Endothelial cell of umbilical vein (primary cell): ENCODE results near the gene TOX2. TPM values are rescaled to one million over a fixed set of nuclear protein-coding genes. Genes with fewer than 3 reads are reported as not detected.

Experiments
- BruUV-seq: library from RNA; stranded (reverse); fragments of 400-500 nt; replicated peaks from 2 replicates; lab custom pipeline; 2021; lab: Mats Ljungman, UMichigan
- CTCF ChIA-PET: fragments of 300-600, 350-600 bp; sonication (Branson Sonifier 250); formaldehyde crosslinking; loops from one replicate; lab custom pipeline; 2021; ENCODE audit warnings: antibody characterized with exemption, inconsistent platforms; lab: Charles Lee
- POLR2A ChIA-PET: fragments of 300-600, 350-600 bp; sonication (Branson Sonifier 250); formaldehyde crosslinking; loops from one replicate; lab custom pipeline; 2021; ENCODE audit warnings: antibody characterized with exemption, inconsistent platforms; lab: Charles Lee
- DNase-seq: peaks from one replicate; pipeline ENCODE4 v3.0.0-alpha.2; 2011; ENCODE audit warnings: low read depth, low spot score
- FAIRE-seq: peaks from 2 replicates; lab custom pipeline; 2011; peaks lifted over from hg19 to GRCh38; lab: Jason Lieb, UNC
- H2AFZ ChIP-seq: 2 replicates; pipeline ENCODE4 v1.6.0; 2012; ENCODE audit warnings: low read depth, low read length, control low read depth, inconsistent platforms
- H3K27ac ChIP-seq: 2 replicates; pipeline ENCODE4 v1.5.1; 2011; ENCODE audit warnings: low read depth, mild to moderate bottlenecking, control low read depth, low read length, moderate library complexity; ENCODE audit not compliant: insufficient read depth
- H3K27me3 ChIP-seq, 2 experiments: 2 replicates each; pipeline versions ENCODE4 v1.6.0 to v1.6.1; 2011; ENCODE audit warnings: low read length in 2 of 2, mixed read lengths in 1 of 2; ENCODE audit not compliant: control insufficient read depth in 2 of 2, insufficient read depth in 2 of 2
- H3K36me3 ChIP-seq, 2 experiments: 2 replicates in 1 of 2; 3 replicates in 1 of 2; pipeline ENCODE4 v1.5.1; 2011; ENCODE audit warnings: low read length in 2 of 2, mild to moderate bottlenecking in 1 of 2, moderate library complexity in 1 of 2; ENCODE audit not compliant: control insufficient read depth in 2 of 2, insufficient read depth in 2 of 2; ENCODE audit errors: extremely low read depth in 1 of 2
- H3K4me1 ChIP-seq: 3 replicates; pipeline ENCODE4 v1.5.1; 2011; ENCODE audit warnings: mild to moderate bottlenecking, low read length; ENCODE audit not compliant: control insufficient read depth, insufficient read depth; ENCODE audit errors: extremely low read depth
- H3K4me2 ChIP-seq: 2 replicates; pipeline ENCODE4 v1.6.1; 2011; ENCODE audit warnings: low read length, control low read depth, mixed read lengths; ENCODE audit not compliant: insufficient read depth
- H3K4me3 ChIP-seq, 3 experiments: fragments of 200-600 bp in 1 of 3; sonication (generic), shearing (Covaris generic) in 1 of 3; replicated peaks in 1 of 3; 2 replicates each; pipeline ENCODE4 v1.5.1; 2011 to 2016; ENCODE audit warnings: control low read depth in 3 of 3, low read length in 3 of 3, mild to moderate bottlenecking in 2 of 3, inconsistent platforms in 1 of 3, low read depth in 1 of 3, moderate library complexity in 1 of 3; ENCODE audit not compliant: insufficient read depth in 1 of 3
- H3K79me2 ChIP-seq: 2 replicates; pipeline ENCODE4 v1.6.0; 2012; ENCODE audit warnings: low read length, inconsistent platforms; ENCODE audit not compliant: control insufficient read depth, insufficient read depth
- H3K9ac ChIP-seq: replicated peaks from 2 replicates; pipeline ENCODE3; 2011; ENCODE audit warnings: low read length, control low read depth; ENCODE audit not compliant: insufficient read depth; ENCODE audit errors: extremely low read depth
- H3K9me1 ChIP-seq: replicated peaks from 3 replicates; pipeline ENCODE4 v1.6.0; 2011; ENCODE audit warnings: mild to moderate bottlenecking, low read length; ENCODE audit not compliant: control insufficient read depth, insufficient read depth; ENCODE audit errors: extremely low read depth
- H3K9me3 ChIP-seq: replicated peaks from 2 replicates; pipeline ENCODE4 v1.5.1; 2012; ENCODE audit warnings: low read length, inconsistent platforms; ENCODE audit not compliant: control insufficient read depth, insufficient read depth
- H4K20me1 ChIP-seq: replicated peaks from 2 replicates; pipeline ENCODE3; 2011; ENCODE audit warnings: mild to moderate bottlenecking, low read length; ENCODE audit not compliant: control insufficient read depth, insufficient read depth; ENCODE audit errors: extremely low read depth
- CTCF ChIP-seq, 2 donors: IDR thresholded peaks; 1 replicate in 1 of 2; 2 replicates in 1 of 2; pipeline ENCODE4 v1.5.1; 2011; ENCODE audit warnings: low read length in 2 of 2, mild to moderate bottlenecking in 2 of 2, moderate library complexity in 2 of 2, control low read depth in 1 of 2, inconsistent platforms in 1 of 2, low read depth in 1 of 2; ENCODE audit not compliant: insufficient read depth in 1 of 2; ENCODE audit errors: extremely low read depth in 1 of 2
- FOS ChIP-seq: IDR thresholded peaks from 2 replicates; pipeline ENCODE4 v1.6.1; 2011; ENCODE audit warnings: mild to moderate bottlenecking, low read length, moderate library complexity, borderline replicate concordance; ENCODE audit not compliant: insufficient read depth
- MAX ChIP-seq: IDR thresholded peaks from 2 replicates; pipeline ENCODE4 v1.6.1; 2011; ENCODE audit not compliant: insufficient read depth, insufficient read length
- MYC ChIP-seq: IDR thresholded peaks from one replicate; pipeline ENCODE4 v1.6.1; 2011; ENCODE audit warnings: mild to moderate bottlenecking, low read depth, low read length
- dilution Hi-C: fragments of 300-500 bp; cut with MboI; formaldehyde crosslinking; loops from one replicate; pipeline ENCODE4 v1.15.0; 2019; ENCODE audit warnings: low sequenced_read_pairs; ENCODE audit not compliant: extremely low pct_ligation_motif_present
- intact Hi-C: fragments of 100-400 bp; cut with micrococcal nuclease; formaldehyde crosslinking; loops from one replicate; pipeline ENCODE4 v1.10.0; 2022
- polyA plus RNA-seq, 4 experiments: library from polyadenylated mRNA; depleted of rRNA in 3 of 4; stranded (reverse) in 3 of 4; unstranded in 1 of 4; fragments of >200 nt; gene quantifications; 2 replicates each; pipeline versions ENCODE4 v1.2.1 to v1.2.3, GENCODE V29; 2011 to 2012; ENCODE audit warnings: missing spikeins in 1 of 4
- total RNA-seq: library from RNA; stranded (reverse); gene quantifications from 2 replicates; pipeline ENCODE4 v1.2.3, GENCODE V29; 2021

TOX2 gene
- total and polyA plus RNA-seq, 2 donors (not counting 3 experiments of a cell fraction or from before 2014, with no cell fraction given): 7.0 to 18.6 TPM

GRCh38 chr20:43954704-43955061 lies 40.0 kb downstream of the TOX2 start:
- dilution Hi-C loops: no loop called here
- H3K9ac ChIP-seq: peak overlapping the region; percentile 63
- H2AFZ ChIP-seq: no peak overlapping the region
- no peaks in the 10 kb centered on the region for H3K79me2 ChIP-seq
- no peaks in the 10 kb centered on the region for H3K36me3 ChIP-seq
- no peak for FAIRE-seq
- ChIA-PET CTCF (interaction anchor here (0.8 to 3.0 kb wide), 10 partner anchors 10 to 205 kb away, joined by 3 to 31 read pairs (median 4); no protein-coding TSS in a partner anchor), POLR2A (no interaction called here)
- no peaks in the 10 kb centered on the region for H3K9me1 ChIP-seq
- no peak overlapping the region for H3K4me3 ChIP-seq
- H3K4me2 ChIP-seq: peak overlapping the region; percentile 53
- peak overlapping the region; percentile 80 for H3K27ac ChIP-seq
- no peak for DNase-seq
- BruUV-seq: no TSS peak
- no peaks in the 10 kb centered on the region for H3K9me3 ChIP-seq
- H4K20me1 ChIP-seq: no peaks in the 10 kb centered on the region
- intact Hi-C loops: loop anchor here (1.0 to 10.0 kb wide), 8 partner anchors 12 to 260 kb away; partner anchors contain the start of gene OSER1
- no peaks in the 10 kb centered on the region for H3K27me3 ChIP-seq
- H3K4me1 ChIP-seq: peaks cover 47% of the 10 kb centered on the region
- no peak for TF ChIP-seq MAX
- TF ChIP-seq MYC: no peak
- no peak for TF ChIP-seq FOS
- TF ChIP-seq CTCF (IDR thresholded peaks at IDR 0.05; ENCODE audit: extremely low read depth in 1 of 2, insufficient read depth in 1 of 2, low read depth in 1 of 2, low read length in 2 of 2): no peak
